ENCODE results near the gene KIF12.
A peak's percentile ranks its signal among the peaks of the same experiment; 100 is the strongest.
"Not testable (repeated sequence)": the region's sequence is repeated elsewhere in the genome, so short reads cannot be mapped to it uniquely, and the experiment has no call there.

The KIF12 gene

DNA sequence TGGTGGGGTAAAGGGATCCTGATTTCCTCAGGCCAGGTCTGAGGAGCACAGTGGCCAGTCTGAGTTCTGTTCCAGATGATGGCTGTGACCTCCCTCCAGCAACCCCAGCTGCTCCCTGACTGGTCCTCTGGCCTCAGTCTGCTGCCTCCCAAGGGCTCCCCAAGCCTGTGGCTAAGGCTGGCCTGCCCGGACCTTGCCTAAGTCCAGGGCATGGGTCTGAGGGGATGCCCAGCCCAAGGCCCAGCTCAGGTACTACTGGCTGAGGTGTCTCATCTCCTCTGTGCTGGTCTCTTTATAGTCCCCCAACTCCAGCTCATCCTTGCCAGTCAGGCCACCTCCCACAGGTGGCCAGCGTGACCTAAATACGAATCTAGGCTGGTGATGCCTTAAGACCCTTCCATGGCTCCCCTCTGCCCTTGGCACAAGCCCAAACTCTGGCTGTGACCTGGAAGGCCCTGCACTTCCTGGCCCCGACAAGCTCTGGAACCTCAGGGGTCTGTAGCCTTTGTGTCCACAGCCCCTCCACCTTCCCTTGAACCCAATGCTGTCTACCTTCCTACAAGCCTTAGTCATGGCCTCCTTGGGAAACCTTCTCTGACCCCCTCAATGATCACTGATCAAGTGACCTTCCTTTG is 9.8 kb downstream of the KIF12 start:
- no peak overlapping the region for H3K27ac Mint-ChIP-seq

GRCh38 chr9:114088571-114089170 is 10.4 kb downstream of the KIF12 start:
- CTCF ChIA-PET = interaction anchor here (1.2 kb wide), 1 partner anchor 19 kb away, joined by 3 read pairs; no protein-coding TSS in a partner anchor
- H3K36me3 Mint-ChIP-seq = no peaks in the 10 kb centered on the region
- no peak overlapping the region for H3K4me3 Mint-ChIP-seq
- H3K9me3 Mint-ChIP-seq = no peaks in the 10 kb centered on the region
- H3K27me3 Mint-ChIP-seq = peaks cover 4% of the 10 kb centered on the region
- H3K4me1 Mint-ChIP-seq = no peaks in the 10 kb centered on the region
- no peak for DNase-seq
- no peak overlapping the region for H3K27ac Mint-ChIP-seq

More for the DNA sequence above, 9.8 kb downstream of the KIF12 start:
- H3K36me3 Mint-ChIP-seq = no peaks in the 10 kb centered on the region
- no peak overlapping the region for H3K4me3 Mint-ChIP-seq
- DNase-seq = no peak
- peaks cover 4% of the 10 kb centered on the region for H3K27me3 Mint-ChIP-seq
- CTCF ChIA-PET = interaction anchor here (1.2 kb wide), 1 partner anchor 18 kb away, joined by 3 read pairs; no protein-coding TSS in a partner anchor
- no peaks in the 10 kb centered on the region for H3K9me3 Mint-ChIP-seq
- no peaks in the 10 kb centered on the region for H3K4me1 Mint-ChIP-seq

DNA sequence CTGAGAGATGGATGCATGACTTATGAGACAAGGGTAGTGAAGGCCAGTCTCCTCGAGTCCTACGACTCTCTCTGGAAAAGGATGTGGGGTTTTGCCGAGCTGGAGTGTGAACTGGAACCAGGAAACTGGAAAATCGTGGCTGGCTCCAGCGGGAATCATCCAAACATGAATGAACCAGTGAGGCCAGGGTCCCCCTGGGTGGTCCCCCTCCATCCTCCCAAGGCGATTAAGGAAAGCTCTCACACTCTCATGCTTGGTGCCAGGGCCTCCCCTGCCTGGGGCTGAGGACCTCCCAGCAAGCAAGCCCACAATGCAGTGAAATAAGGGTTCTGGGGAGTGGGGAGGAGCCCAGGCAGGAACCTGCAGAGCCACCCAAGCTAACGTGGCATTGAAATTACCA is 11.4 kb downstream of the KIF12 start:
- Mint-ChIP-seq H3K4me1 (no peaks in the 10 kb centered on the region), H3K27me3 (peaks cover 4% of the 10 kb centered on the region), H3K36me3 (no peaks in the 10 kb centered on the region), H3K9me3 (no peaks in the 10 kb centered on the region), H3K27ac (no peak overlapping the region), H3K4me3 (no peak overlapping the region)
- no peak for DNase-seq
- CTCF ChIA-PET = interaction anchor here (1.2 kb wide), 1 partner anchor 20 kb away, joined by 4 read pairs; no protein-coding TSS in a partner anchor

DNA sequence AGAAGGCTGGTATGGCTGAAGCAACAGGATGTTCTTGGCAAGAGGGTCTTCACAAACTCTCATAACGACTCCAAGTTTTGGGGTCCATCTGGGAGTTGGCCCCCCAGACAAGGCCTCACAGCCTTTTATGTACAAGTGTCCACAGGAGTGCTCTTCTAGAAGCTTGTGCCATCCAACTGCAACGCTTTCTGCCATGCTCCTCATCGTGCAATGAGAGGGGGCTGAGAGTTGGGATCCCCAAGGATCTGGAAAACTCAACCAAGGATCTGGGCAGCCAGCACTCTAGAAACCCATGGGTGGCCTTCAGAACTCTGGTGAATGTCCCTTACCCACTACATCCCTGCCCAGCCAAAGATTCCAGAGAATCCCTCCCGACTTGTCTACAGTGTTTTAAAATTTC is 12.5 kb downstream of the KIF12 start:
- Mint-ChIP-seq H3K27ac (no peak overlapping the region), H3K36me3 (no peaks in the 10 kb centered on the region), H3K4me1 (no peaks in the 10 kb centered on the region), H3K4me3 (no peak overlapping the region), H3K27me3 (peaks cover 9% of the 10 kb centered on the region), H3K9me3 (no peaks in the 10 kb centered on the region)
- DNase-seq = no peak
- CTCF ChIA-PET = interaction anchor here (1.2 kb wide), 1 partner anchor 21 kb away, joined by 4 read pairs; no protein-coding TSS in a partner anchor

DNA sequence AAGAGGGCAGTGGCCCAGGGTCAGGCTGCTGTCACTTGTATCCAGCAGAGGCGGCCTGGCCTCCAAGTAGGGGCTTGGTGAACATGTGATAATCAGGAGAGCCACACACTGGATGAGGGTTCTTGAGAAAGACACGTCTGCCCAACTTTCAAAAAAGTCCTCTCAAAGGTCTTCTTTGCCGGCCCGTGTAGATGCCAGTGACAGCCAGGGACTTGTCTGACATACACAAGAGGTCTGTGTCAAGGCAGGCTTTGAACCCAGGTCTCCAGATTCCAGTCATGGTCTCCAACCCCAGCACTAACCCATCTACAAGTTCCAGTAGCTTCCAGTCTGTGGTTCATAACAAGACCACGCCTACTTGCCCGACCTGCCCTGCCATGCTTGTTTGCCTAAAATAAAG is 13.1 kb downstream of the KIF12 start:
- Mint-ChIP-seq H3K36me3 (no peaks in the 10 kb centered on the region), H3K4me1 (no peaks in the 10 kb centered on the region), H3K9me3 (no peaks in the 10 kb centered on the region), H3K4me3 (no peak overlapping the region), H3K27ac (no peak overlapping the region), H3K27me3 (peaks cover 9% of the 10 kb centered on the region)
- no peak for DNase-seq
- CTCF ChIA-PET = interaction anchor here (1.0 kb wide), 1 partner anchor 205 kb away, joined by 5 read pairs; no protein-coding TSS in a partner anchor

GRCh38 chr9:114085387-114085789 is 13.7 kb downstream of the KIF12 start:
- DNase-seq = no peak
- CTCF ChIA-PET = interaction anchor here (1.0 to 4.3 kb wide), 2 partner anchors 22 to 206 kb away, joined by 5 to 30 read pairs; no protein-coding TSS in a partner anchor
- Mint-ChIP-seq H3K27me3 (peaks cover 9% of the 10 kb centered on the region), H3K27ac (no peak overlapping the region), H3K4me1 (no peaks in the 10 kb centered on the region), H3K36me3 (no peaks in the 10 kb centered on the region), H3K9me3 (no peaks in the 10 kb centered on the region), H3K4me3 (no peak overlapping the region)

- Mint-ChIP-seq H3K4me3 (no peak overlapping the region), H3K27ac (no peak overlapping the region), H3K27me3 (peaks cover 6% of the 10 kb centered on the region), H3K9me3 (no peaks in the 10 kb centered on the region), H3K36me3 (no peaks in the 10 kb centered on the region), H3K4me1 (no peaks in the 10 kb centered on the region)
- no peak for DNase-seq
- CTCF ChIA-PET = interaction anchor here (0.8 to 4.3 kb wide), 4 partner anchors 11 to 206 kb away, joined by 3 to 44 read pairs (median 18); no protein-coding TSS in a partner anchor
Observed at GRCh38 chr9:114084282-114085073, 14.6 kb downstream of the KIF12 start.

- H3K9me3 Mint-ChIP-seq = no peaks in the 10 kb centered on the region
- no peak overlapping the region for H3K27ac Mint-ChIP-seq
- CTCF ChIA-PET = interaction anchor here (0.8 to 4.3 kb wide), 9 partner anchors 10 to 209 kb away, joined by 3 to 44 read pairs (median 6); no protein-coding TSS in a partner anchor
- peaks cover 5% of the 10 kb centered on the region for H3K27me3 Mint-ChIP-seq
- DNase-seq = no peak
- no peaks in the 10 kb centered on the region for H3K36me3 Mint-ChIP-seq
- no peak overlapping the region for H3K4me3 Mint-ChIP-seq
- no peaks in the 10 kb centered on the region for H3K4me1 Mint-ChIP-seq
Observed at GRCh38 chr9:114083666-114084065, 15.4 kb downstream of the KIF12 start.

DNA sequence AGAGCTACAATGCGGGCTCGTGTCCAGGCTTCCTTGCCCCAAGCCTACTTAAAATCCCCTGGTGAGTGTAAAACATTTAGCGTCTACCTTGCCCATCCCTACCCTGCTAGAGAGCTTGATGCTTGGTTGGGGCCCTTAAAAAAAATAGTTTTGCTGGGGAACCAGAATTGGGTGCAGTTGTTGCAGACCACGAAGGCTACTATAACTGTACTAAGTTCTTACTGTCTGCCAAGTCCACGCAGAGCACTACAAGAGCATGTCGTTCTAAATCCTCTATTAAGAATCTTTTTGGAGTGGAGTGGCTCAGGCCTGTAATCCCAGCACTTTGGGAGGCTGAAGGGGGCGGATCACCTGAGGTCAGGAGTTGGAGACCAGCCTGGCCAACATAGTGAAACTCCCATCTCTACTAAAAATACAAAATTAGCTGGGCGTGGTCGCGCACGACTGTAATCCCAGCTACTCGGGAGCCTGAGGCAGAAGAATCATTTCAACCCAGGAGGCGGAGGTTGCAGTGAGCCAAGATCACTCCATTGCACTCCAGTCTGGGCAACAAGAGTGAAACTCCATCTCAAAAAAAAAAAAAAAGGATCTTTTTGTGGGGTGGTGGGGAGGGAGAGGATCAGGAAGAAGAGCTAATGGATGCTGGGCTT is 16.2 kb downstream of the KIF12 start:
- H3K4me3 Mint-ChIP-seq, H3K4me1 Mint-ChIP-seq, H3K27me3 Mint-ChIP-seq, H3K27ac Mint-ChIP-seq, H3K36me3 Mint-ChIP-seq, H3K9me3 Mint-ChIP-seq, DNase-seq: not testable (repeated sequence)
- CTCF ChIA-PET = interaction anchor here (0.7 to 4.3 kb wide), 23 partner anchors 10 to 250 kb away, joined by 3 to 44 read pairs (median 3); partner anchors contain the start of gene KIF12

GRCh38 chr9:114082017-114082762 is 16.9 kb downstream of the KIF12 start:
- DNase-seq = peak; percentile 89

DNA sequence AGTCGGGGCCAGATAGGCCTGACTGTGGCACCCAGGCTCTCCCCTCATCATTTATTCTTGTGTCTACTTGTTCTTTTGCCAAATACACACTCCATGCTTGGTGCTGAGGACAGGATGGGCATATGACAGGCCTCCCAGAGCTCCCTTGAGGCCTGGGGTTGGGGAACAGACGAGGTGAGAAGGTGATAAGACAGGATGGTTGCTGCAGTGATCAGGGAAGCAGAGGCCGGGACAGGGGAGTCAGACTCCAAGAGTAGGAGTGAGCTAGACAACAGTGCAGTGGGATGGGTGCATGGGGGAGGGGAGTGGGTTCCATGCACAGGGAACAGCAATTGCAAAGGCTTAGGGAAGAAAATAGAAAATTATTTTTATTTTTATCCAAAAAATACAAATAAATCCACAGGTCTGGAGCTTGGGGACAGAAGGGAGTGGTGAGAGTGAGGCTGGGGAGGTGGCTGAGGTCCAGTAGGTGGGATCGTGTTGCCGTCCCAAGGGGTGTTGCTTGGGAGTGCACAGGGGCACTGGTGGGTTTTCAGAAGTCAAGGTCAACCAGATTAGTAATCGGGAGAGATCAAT is 17.6 kb downstream of the KIF12 start:
- H3K9me3 Mint-ChIP-seq = no peaks in the 10 kb centered on the region
- H3K27me3 Mint-ChIP-seq = peaks cover 10% of the 10 kb centered on the region
- DNase-seq = no peak
- H3K36me3 Mint-ChIP-seq = no peaks in the 10 kb centered on the region
- no peak overlapping the region for H3K27ac Mint-ChIP-seq
- no peak overlapping the region for H3K4me3 Mint-ChIP-seq
- CTCF ChIA-PET = interaction anchor here (0.5 to 4.3 kb wide), 9 partner anchors 9 to 206 kb away, joined by 3 to 30 read pairs (median 8); partner anchors contain the start of gene KIF12
- H3K4me1 Mint-ChIP-seq = no peaks in the 10 kb centered on the region

More at GRCh38 chr9:114082017-114082762, 16.9 kb downstream of the KIF12 start:
- CTCF ChIA-PET = interaction anchor here (0.5 to 4.3 kb wide), 26 partner anchors 10 to 249 kb away, joined by 3 to 44 read pairs (median 3); partner anchors contain the start of gene KIF12
- Mint-ChIP-seq H3K4me3 (no peak overlapping the region), H3K9me3 (no peaks in the 10 kb centered on the region), H3K4me1 (no peaks in the 10 kb centered on the region), H3K27ac (no peak overlapping the region), H3K36me3 (no peaks in the 10 kb centered on the region), H3K27me3 (peaks cover 9% of the 10 kb centered on the region)

DNA sequence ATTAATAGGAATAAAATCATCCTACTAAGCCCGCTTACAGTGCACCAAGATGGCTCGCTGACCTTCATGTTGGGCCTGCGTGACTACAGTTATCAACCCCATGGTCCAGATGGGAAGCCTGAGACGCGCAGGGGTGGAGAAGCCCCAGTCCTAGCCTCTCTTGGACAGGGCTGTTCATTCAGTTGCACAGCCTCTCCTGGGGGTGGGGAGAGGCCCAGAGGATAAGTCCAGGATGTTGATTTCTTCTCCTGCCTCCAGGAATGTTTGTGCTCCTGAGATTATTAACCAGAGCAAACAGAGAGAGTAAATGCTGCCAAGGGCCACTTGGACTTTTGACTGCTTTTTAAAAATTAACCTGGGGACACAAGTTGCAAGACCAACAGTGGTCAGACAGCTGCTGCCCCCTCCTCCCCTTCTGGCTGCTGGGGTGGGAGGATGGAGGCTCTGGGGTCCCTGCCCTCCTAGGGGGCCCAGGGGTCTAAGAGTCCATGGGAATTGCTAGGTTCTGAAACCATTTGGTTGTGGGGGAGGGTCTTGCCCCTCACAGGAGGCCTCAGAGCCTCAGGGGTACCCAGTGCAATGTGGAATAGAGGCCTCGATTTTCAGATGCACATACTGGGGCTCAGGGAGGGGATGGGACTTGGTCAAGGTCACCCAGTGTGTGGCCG is 18.2 kb downstream of the KIF12 start:
- CTCF ChIA-PET = interaction anchor here (1.3 to 2.1 kb wide), 2 partner anchors 27 to 207 kb away, joined by 3 to 8 read pairs; no protein-coding TSS in a partner anchor
- no peaks in the 10 kb centered on the region for H3K9me3 Mint-ChIP-seq
- no peak overlapping the region for H3K27ac Mint-ChIP-seq
- no peaks in the 10 kb centered on the region for H3K4me1 Mint-ChIP-seq
- H3K36me3 Mint-ChIP-seq = no peaks in the 10 kb centered on the region
- H3K27me3 Mint-ChIP-seq = peaks cover 10% of the 10 kb centered on the region
- H3K4me3 Mint-ChIP-seq = no peak overlapping the region
- no peak for DNase-seq

All from activated naive CD4-positive, alpha-beta T cell treated with anti-CD3 and anti-CD28 coated beads, Interleukin-2, amount 10 ng/mL, durations not matched to agents 7 days and 5 days (primary cell).